OCI-LY1 (cell line): ENCODE data around the gene RNASE8.

Experiments
- CTCF ChIP-seq: fragments of 200-600 bp; sonication (generic), shearing (Covaris generic); IDR thresholded peaks from 2 replicates; pipeline ENCODE4 v1.5.1; 2017; ENCODE audit warnings: mild to moderate bottlenecking, antibody characterized with exemption, low read length, moderate library complexity, mixed read lengths
- EZH2 ChIP-seq: fragments of 200-600 bp; sonication (generic), shearing (Covaris generic); IDR thresholded peaks from 2 replicates; pipeline ENCODE4 v1.8.0; 2017; ENCODE audit warnings: borderline replicate concordance, mixed run types, mild to moderate bottlenecking, antibody characterized with exemption, low read length, moderate library complexity, mixed read lengths

- TF ChIP-seq CTCF = no peak
- no peak for TF ChIP-seq EZH2
Measured at GRCh38 chr14:21105095-21105494, 47.5 kb downstream of the RNASE8 start.
